ENCODE data around the gene NOXO1. TPM values are rescaled to one million over a fixed set of nuclear protein-coding genes. Genes with fewer than 3 reads are reported as not detected.

Gene NOXO1
- polyA plus RNA-seq, 1 donor (not counting 4 experiments of a cell fraction or from before 2014, with no cell fraction given) = 0.38 TPM

GRCh38 chr16:1961651-1962067 lies 19.6 kb downstream of the NOXO1 start:
- H3K36me3 ChIP-seq (ENCODE audit: control insufficient read depth in 2 of 2, extremely low read depth in 1 of 2, insufficient read depth in 2 of 2, low read length in 2 of 2) = peaks cover 17 to 31% of the 10 kb centered on the region in 2 experiments
- H3K9me1 ChIP-seq (ENCODE audit: control insufficient read depth, extremely low read depth, insufficient read depth, low read length) = peaks cover 3% of the 10 kb centered on the region
- no peak overlapping the region for H2AFZ ChIP-seq (ENCODE audit: control insufficient read depth, low read length)
- H3K27me3 ChIP-seq (ENCODE audit: control insufficient read depth, extremely low read depth, insufficient read depth, low read length) = no peaks in the 10 kb centered on the region
- no peak overlapping the region for H3K9ac ChIP-seq (ENCODE audit: control insufficient read depth, extremely low read depth, insufficient read depth, low read length)
- peaks cover 58% of the 10 kb centered on the region for H3K79me2 ChIP-seq (ENCODE audit: control insufficient read depth, insufficient read depth, low read length)
- H3K4me1 ChIP-seq (ENCODE audit: control insufficient read depth, extremely low read depth, insufficient read depth, low read length) = peaks cover 39% of the 10 kb centered on the region
- no peak for DNase-seq (ENCODE audit: low read depth, low spot score)
- no peaks in the 10 kb centered on the region for H3K9me3 ChIP-seq (ENCODE audit: control insufficient read depth, low read depth, low read length)
- H4K20me1 ChIP-seq (ENCODE audit: control insufficient read depth, extremely low read depth, insufficient read depth, low read length) = peaks cover 28% of the 10 kb centered on the region
- no peak overlapping the region for H3K27ac ChIP-seq (ENCODE audit: control insufficient read depth, insufficient read depth, low read length)
- peak overlapping the region in 1 of 3 experiments; percentile 32 for H3K4me3 ChIP-seq (ENCODE audit: control insufficient read depth in 2 of 3, extremely low read depth in 1 of 3, insufficient read depth in 2 of 3, low read depth in 1 of 3, low read length in 3 of 3)
- peak overlapping the region; percentile 41 for H3K4me2 ChIP-seq (ENCODE audit: control insufficient read depth, extremely low read depth, insufficient read depth, low read depth, low read length)
- dilution Hi-C loops (cut with MboI; ENCODE audit: extremely low pct_ligation_motif_present, low sequenced_read_pairs) = no loop called here
- FAIRE-seq = no peak
- TF ChIP-seq, protein P1, sequence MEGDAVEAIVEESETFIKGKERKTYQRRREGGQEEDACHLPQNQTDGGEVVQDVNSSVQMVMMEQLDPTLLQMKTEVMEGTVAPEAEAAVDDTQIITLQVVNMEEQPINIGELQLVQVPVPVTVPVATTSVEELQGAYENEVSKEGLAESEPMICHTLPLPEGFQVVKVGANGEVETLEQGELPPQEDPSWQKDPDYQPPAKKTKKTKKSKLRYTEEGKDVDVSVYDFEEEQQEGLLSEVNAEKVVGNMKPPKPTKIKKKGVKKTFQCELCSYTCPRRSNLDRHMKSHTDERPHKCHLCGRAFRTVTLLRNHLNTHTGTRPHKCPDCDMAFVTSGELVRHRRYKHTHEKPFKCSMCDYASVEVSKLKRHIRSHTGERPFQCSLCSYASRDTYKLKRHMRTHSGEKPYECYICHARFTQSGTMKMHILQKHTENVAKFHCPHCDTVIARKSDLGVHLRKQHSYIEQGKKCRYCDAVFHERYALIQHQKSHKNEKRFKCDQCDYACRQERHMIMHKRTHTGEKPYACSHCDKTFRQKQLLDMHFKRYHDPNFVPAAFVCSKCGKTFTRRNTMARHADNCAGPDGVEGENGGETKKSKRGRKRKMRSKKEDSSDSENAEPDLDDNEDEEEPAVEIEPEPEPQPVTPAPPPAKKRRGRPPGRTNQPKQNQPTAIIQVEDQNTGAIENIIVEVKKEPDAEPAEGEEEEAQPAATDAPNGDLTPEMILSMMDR (optimal IDR thresholded peaks at IDR 0.05 in 1 of 3, IDR thresholded peaks at IDR 0.05 in 1 of 3, conservative IDR thresholded peaks at IDR 0.05 in 1 of 3; ENCODE audit: extremely low read depth in 1 of 3, insufficient read depth in 2 of 3, low read length in 3 of 3) = no peak
- TF ChIP-seq EZH2 (IDR thresholded peaks at IDR 0.05; ENCODE audit: low read length) = no peak

- DNase-seq (ENCODE audit: low read depth, low spot score) (no peak), FAIRE-seq (peak; percentile 66)
- Histone ChIP-seq H3K4me1 (ENCODE audit: control insufficient read depth, extremely low read depth, insufficient read depth, low read length) (peaks cover 37% of the 10 kb centered on the region), H2AFZ (ENCODE audit: control insufficient read depth, low read length) (no peak overlapping the region), H3K9me1 (ENCODE audit: control insufficient read depth, extremely low read depth, insufficient read depth, low read length) (peaks cover 3% of the 10 kb centered on the region), H3K79me2 (ENCODE audit: control insufficient read depth, insufficient read depth, low read length) (peaks cover 53% of the 10 kb centered on the region), H3K9ac (ENCODE audit: control insufficient read depth, extremely low read depth, insufficient read depth, low read length) (peak overlapping the region; percentile 88), H3K36me3 (ENCODE audit: control insufficient read depth in 2 of 2, extremely low read depth in 1 of 2, insufficient read depth in 2 of 2, low read length in 2 of 2) (peaks cover 17 to 30% of the 10 kb centered on the region in 2 experiments), H3K27ac (ENCODE audit: control insufficient read depth, insufficient read depth, low read length) (peak overlapping the region; percentile 51), H3K9me3 (ENCODE audit: control insufficient read depth, low read depth, low read length) (no peaks in the 10 kb centered on the region), H3K4me3 (ENCODE audit: control insufficient read depth in 2 of 3, extremely low read depth in 1 of 3, insufficient read depth in 2 of 3, low read depth in 1 of 3, low read length in 3 of 3) (peak overlapping the region; percentile 84 to 91 (median 85)), H3K4me2 (ENCODE audit: control insufficient read depth, extremely low read depth, insufficient read depth, low read depth, low read length) (peak overlapping the region; percentile 70), H4K20me1 (ENCODE audit: control insufficient read depth, extremely low read depth, insufficient read depth, low read length) (peaks cover 28% of the 10 kb centered on the region), H3K27me3 (ENCODE audit: control insufficient read depth, extremely low read depth, insufficient read depth, low read length) (no peaks in the 10 kb centered on the region)
- no peak for TF ChIP-seq EZH2 (IDR thresholded peaks at IDR 0.05; ENCODE audit: low read length)
- TF ChIP-seq, protein P1 (optimal IDR thresholded peaks at IDR 0.05 in 1 of 3, IDR thresholded peaks at IDR 0.05 in 1 of 3, conservative IDR thresholded peaks at IDR 0.05 in 1 of 3; ENCODE audit: extremely low read depth in 1 of 3, insufficient read depth in 2 of 3, low read length in 3 of 3) = no peak
- dilution Hi-C loops (cut with MboI; ENCODE audit: extremely low pct_ligation_motif_present, low sequenced_read_pairs) = no loop called here
These were observed 20.3 kb downstream of the NOXO1 start for GRCh38 chr16:1960665-1961630.

Measured in keratinocyte (primary cell).